HEK293 (cell line): ENCODE measurements around the gene MTERF4.

ENCODE experiments used
- BCL11B ChIP-seq: fragments of 450-650 bp; formaldehyde crosslinking; IDR thresholded peaks from 2 replicates; pipeline ENCODE4 v1.5.1; 2016; ENCODE audit warnings: low read depth, missing biosample characterization, missing genetic modification characterization
- CTCF ChIP-seq: fragments of 450-650 bp; formaldehyde crosslinking; IDR thresholded peaks from 2 replicates; pipeline ENCODE4 v1.5.1; 2016; ENCODE audit warnings: missing biosample characterization, missing genetic modification characterization
- EGR2 ChIP-seq: fragments of 450-650 bp; formaldehyde crosslinking; IDR thresholded peaks from 2 replicates; pipeline ENCODE4 v1.5.1; 2016; ENCODE audit warnings: low read depth, missing biosample characterization, missing genetic modification characterization
- FEZF1 ChIP-seq: fragments of 450-650 bp; formaldehyde crosslinking; IDR thresholded peaks from 2 replicates; pipeline ENCODE4 v1.5.1; 2016; ENCODE audit warnings: missing biosample characterization, missing genetic modification characterization
- GLIS1 ChIP-seq: fragments of 450-650 bp; formaldehyde crosslinking; IDR thresholded peaks from 2 replicates; pipeline ENCODE4 v1.5.1; 2016; ENCODE audit warnings: missing biosample characterization, missing genetic modification characterization
- HOXD13 ChIP-seq: sonication (generic); formaldehyde crosslinking; IDR thresholded peaks from 2 replicates; pipeline ENCODE4 v1.8.0; 2022; ENCODE audit warnings: missing genetic modification reagents, borderline replicate concordance
- PRDM10 ChIP-seq: fragments of 450-650 bp; formaldehyde crosslinking; IDR thresholded peaks from 2 replicates; pipeline ENCODE4 v1.5.1; 2016; ENCODE audit warnings: missing biosample characterization, missing genetic modification characterization
- SCRT1 ChIP-seq: fragments of 450-650 bp; formaldehyde crosslinking; IDR thresholded peaks from 2 replicates; pipeline ENCODE4 v1.5.1; 2016; ENCODE audit warnings: missing biosample characterization, missing genetic modification characterization, borderline replicate concordance
- ZBTB1 ChIP-seq: fragments of 450-650 bp; formaldehyde crosslinking; IDR thresholded peaks from 2 replicates; pipeline ENCODE4 v1.5.1; 2016; ENCODE audit warnings: missing biosample characterization, missing genetic modification characterization
- ZEB2 ChIP-seq: fragments of 450-650 bp; formaldehyde crosslinking; IDR thresholded peaks from 2 replicates; pipeline ENCODE4 v1.5.1; 2016; ENCODE audit warnings: missing biosample characterization, missing genetic modification characterization
- ZFHX2 ChIP-seq: fragments of 450-650 bp; formaldehyde crosslinking; conservative IDR thresholded peaks from 2 replicates; pipeline ENCODE4 v1.5.1; 2016; ENCODE audit warnings: missing biosample characterization, missing genetic modification characterization
- ZNF114 ChIP-seq: fragments of 450-650 bp; formaldehyde crosslinking; IDR thresholded peaks from 2 replicates; pipeline ENCODE4 v1.5.0; 2017; ENCODE audit warnings: missing biosample characterization, missing genetic modification characterization
- ZNF146 ChIP-seq: fragments of 450-650 bp; formaldehyde crosslinking; IDR thresholded peaks from 2 replicates; pipeline ENCODE4 v1.5.1; 2016; ENCODE audit warnings: missing biosample characterization, missing genetic modification characterization
- ZNF155 ChIP-seq: fragments of 450-650 bp; formaldehyde crosslinking; IDR thresholded peaks from 2 replicates; pipeline ENCODE4 v1.5.1; 2016; ENCODE audit warnings: missing biosample characterization, missing genetic modification characterization
- ZNF202 ChIP-seq: fragments of 450-650 bp; formaldehyde crosslinking; IDR thresholded peaks from 2 replicates; pipeline ENCODE4 v1.5.1; 2016; ENCODE audit warnings: missing biosample characterization, missing genetic modification characterization, borderline replicate concordance
- ZNF221 ChIP-seq: fragments of 450-650 bp; formaldehyde crosslinking; IDR thresholded peaks from 2 replicates; pipeline ENCODE4 v1.5.1; 2017; ENCODE audit warnings: missing biosample characterization, missing genetic modification characterization, borderline replicate concordance
- ZNF239 ChIP-seq: fragments of 450-650 bp; formaldehyde crosslinking; IDR thresholded peaks from 2 replicates; pipeline ENCODE4 v1.5.1; 2016; ENCODE audit warnings: missing biosample characterization, missing genetic modification characterization
- ZNF24 ChIP-seq: fragments of 450-650 bp; formaldehyde crosslinking; IDR thresholded peaks from 2 replicates; pipeline ENCODE4 v1.5.1; 2016; ENCODE audit warnings: missing biosample characterization, missing genetic modification characterization
- ZNF449 ChIP-seq: fragments of 450-650 bp; formaldehyde crosslinking; IDR thresholded peaks from 2 replicates; pipeline ENCODE4 v1.5.1; 2017; ENCODE audit warnings: missing biosample characterization, mild to moderate bottlenecking, missing genetic modification characterization, moderate library complexity
- ZNF473 ChIP-seq: fragments of 450-650 bp; formaldehyde crosslinking; IDR thresholded peaks from 2 replicates; pipeline ENCODE4 v1.5.1; 2017; ENCODE audit warnings: missing biosample characterization, missing genetic modification characterization
- ZNF488 ChIP-seq: fragments of 450-650 bp; formaldehyde crosslinking; IDR thresholded peaks from 2 replicates; pipeline ENCODE4 v1.5.1; 2016; ENCODE audit warnings: missing biosample characterization, missing genetic modification characterization
- ZNF501 ChIP-seq: fragments of 450-650 bp; formaldehyde crosslinking; IDR thresholded peaks from 2 replicates; pipeline ENCODE4 v1.5.1; 2016; ENCODE audit warnings: missing biosample characterization, missing genetic modification characterization
- ZNF530 ChIP-seq: fragments of 450-650 bp; formaldehyde crosslinking; IDR thresholded peaks from 2 replicates; pipeline ENCODE4 v1.5.1; 2016; ENCODE audit warnings: low read depth, missing biosample characterization, missing genetic modification characterization
- ZNF549 ChIP-seq: fragments of 450-650 bp; IDR thresholded peaks from 2 replicates; pipeline ENCODE4 v1.5.1; 2018; ENCODE audit warnings: missing biosample characterization, missing genetic modification characterization, mild to moderate bottlenecking, inconsistent platforms, moderate library complexity
- ZNF561 ChIP-seq: fragments of 450-650 bp; IDR thresholded peaks from 2 replicates; pipeline ENCODE4 v1.5.1; 2018; ENCODE audit warnings: missing biosample characterization, missing genetic modification characterization, borderline replicate concordance
- ZNF596 ChIP-seq: fragments of 450-650 bp; IDR thresholded peaks from 2 replicates; pipeline ENCODE4 v1.5.0; 2018; ENCODE audit warnings: missing biosample characterization, mild to moderate bottlenecking, missing genetic modification characterization, moderate library complexity
- ZNF621 ChIP-seq: fragments of 450-650 bp; formaldehyde crosslinking; IDR thresholded peaks from 2 replicates; pipeline ENCODE4 v1.5.1; 2017; ENCODE audit warnings: missing biosample characterization, missing genetic modification characterization
- ZNF654 ChIP-seq: fragments of 450-650 bp; formaldehyde crosslinking; IDR thresholded peaks from 2 replicates; pipeline ENCODE4 v1.5.1; 2016; ENCODE audit warnings: low read depth, missing biosample characterization, missing genetic modification characterization
- ZNF658 ChIP-seq: fragments of 450-650 bp; formaldehyde crosslinking; IDR thresholded peaks from 2 replicates; pipeline ENCODE4; 2016; ENCODE audit warnings: missing biosample characterization, missing genetic modification characterization
- ZNF660 ChIP-seq: fragments of 450-650 bp; IDR thresholded peaks from 2 replicates; pipeline ENCODE4 v1.5.1; 2018; ENCODE audit warnings: missing biosample characterization, mild to moderate bottlenecking, missing genetic modification characterization
- ZNF76 ChIP-seq: fragments of 450-650 bp; formaldehyde crosslinking; IDR thresholded peaks from 2 replicates; pipeline ENCODE4; 2016; ENCODE audit warnings: low read depth, missing biosample characterization, missing genetic modification characterization, borderline replicate concordance
- ZNF777 ChIP-seq: fragments of 450-650 bp; formaldehyde crosslinking; IDR thresholded peaks from 2 replicates; pipeline ENCODE4 v1.5.1; 2017; ENCODE audit warnings: missing biosample characterization, missing genetic modification characterization, borderline replicate concordance
- ZNF843 ChIP-seq: fragments of 450-650 bp; formaldehyde crosslinking; IDR thresholded peaks from 2 replicates; pipeline ENCODE4 v1.5.1; 2016; ENCODE audit warnings: missing biosample characterization, missing genetic modification characterization

MTERF4 gene

GRCh38 chr2:241102239-241102803 is at the start of gene MTERF4 (continued):
- TF ChIP-seq ZNF449, result no peak
- peak; percentile 97 for TF ChIP-seq ZNF660 (tag by site-specific recombination)
- TF ChIP-seq ZNF488 (tag by site-specific recombination), result no peak
- peak; percentile 53 for TF ChIP-seq CTCF
- 0 out of 2 replicates have a peak, but pooled peaks have one; percentile 68 for TF ChIP-seq ZNF239 (tag by site-specific recombination)
- TF ChIP-seq ZNF658 (tag by site-specific recombination), result no peak
- TF ChIP-seq ZNF501 (tag by site-specific recombination), result peak; percentile 97
- 0 out of 2 replicates have a peak, but pooled peaks have one; percentile 83 for TF ChIP-seq ZNF221 (tag by site-specific recombination)
- no peak for TF ChIP-seq ZNF549
- TF ChIP-seq HOXD13 (CRISPR knock-in tag), result peak; percentile 78
- TF ChIP-seq EGR2 (tag by site-specific recombination), result peak; percentile 31; the same call in 1 of the 2 replicates
- no peak for TF ChIP-seq BCL11B (tag by site-specific recombination)
- peak; percentile 50; the same call in 1 of the 2 replicates for TF ChIP-seq ZNF777 (tag by site-specific recombination)
- TF ChIP-seq ZEB2, result peak; percentile 96
- no peak for TF ChIP-seq ZNF654 (tag by site-specific recombination)
- peak; percentile 83; the same call in 1 of the 2 replicates for TF ChIP-seq ZNF76
- no peak for TF ChIP-seq ZNF596 (tag by site-specific recombination)
- no peak for TF ChIP-seq ZNF155 (tag by site-specific recombination)
- TF ChIP-seq ZNF202 (tag by site-specific recombination), result no peak
- TF ChIP-seq ZNF114, result no peak
- peak; percentile 48 for TF ChIP-seq GLIS1 (tag by site-specific recombination)
- TF ChIP-seq ZNF146 (tag by site-specific recombination), result peak; percentile 56; the same call in 1 of the 2 replicates
- TF ChIP-seq PRDM10 (tag by site-specific recombination), result peak; percentile 68
- TF ChIP-seq FEZF1 (tag by site-specific recombination), result no peak
- TF ChIP-seq ZFHX2 (tag by site-specific recombination), result peak; percentile 33; the same call in 1 of the 2 replicates
- peak; percentile 85 for TF ChIP-seq ZNF24
- TF ChIP-seq ZNF561 (tag by site-specific recombination), result peak; percentile 89; the same call in 1 of the 2 replicates
- no peak for TF ChIP-seq SCRT1 (tag by site-specific recombination)
- TF ChIP-seq ZNF530, result no peak
- peak; percentile 82 for TF ChIP-seq ZNF843 (tag by site-specific recombination)
- no peak for TF ChIP-seq ZNF473 (tag by site-specific recombination)
- peak; percentile 70; the same call in 1 of the 2 replicates for TF ChIP-seq ZBTB1 (tag by site-specific recombination)
- no peak for TF ChIP-seq ZNF621 (tag by site-specific recombination)
